MM.1S (cell line): ENCODE measurements around the gene LYSMD3.

Source experiments
- DNase-seq: peaks from one replicate; pipeline ENCODE4 v3.0.0-alpha.2; 2015
- H2AFZ ChIP-seq: fragments of 300-600 bp; sonication (generic); 2 replicates; pipeline ENCODE4 v1.6.0; 2016; ENCODE audit warnings: antibody characterized with exemption, low read length
- H3F3A ChIP-seq: fragments of 300-600 bp; sonication (generic); 2 replicates; pipeline ENCODE4 v1.6.1; 2016; ENCODE audit warnings: mild to moderate bottlenecking, antibody characterized with exemption, low read length, moderate library complexity, mixed read lengths; ENCODE audit not compliant: insufficient read depth
- H3K27ac ChIP-seq: fragments of 300-600 bp; sonication (generic); 2 replicates; pipeline ENCODE4 v1.5.1; 2016; ENCODE audit warnings: mild to moderate bottlenecking, low read length
- H3K27me3 ChIP-seq: fragments of 300-600 bp; sonication (generic); replicated peaks from 2 replicates; pipeline ENCODE4 v1.6.0; 2016; ENCODE audit warnings: low read length; ENCODE audit not compliant: insufficient read depth
- H3K36me3 ChIP-seq: fragments of 300-600 bp; sonication (generic); replicated peaks from 2 replicates; pipeline ENCODE4 v1.6.1; 2016; ENCODE audit warnings: mild to moderate bottlenecking, low read length, mixed read lengths; ENCODE audit not compliant: insufficient read depth
- H3K4me1 ChIP-seq: fragments of 300-600 bp; sonication (generic); 2 replicates; pipeline ENCODE4 v1.6.1; 2016; ENCODE audit warnings: low read length, mixed read lengths
- H3K4me2 ChIP-seq: fragments of 300-600 bp; sonication (generic); 2 replicates; pipeline ENCODE4 v1.6.0; 2016; ENCODE audit warnings: low read depth, low read length
- H3K4me3 ChIP-seq: fragments of 300-600 bp; sonication (generic); 2 replicates; pipeline ENCODE4 v1.5.1; 2016; ENCODE audit warnings: low read length, mixed read lengths
- H3K79me2 ChIP-seq: fragments of 300-600 bp; sonication (generic); 2 replicates; pipeline ENCODE4 v1.6.1; 2016; ENCODE audit warnings: mixed run types, low read length, mixed read lengths
- H3K9ac ChIP-seq: fragments of 300-600 bp; sonication (generic); 2 replicates; pipeline ENCODE4 v1.6.1; 2016; ENCODE audit warnings: low read length, mixed read lengths
- H3K9me2 ChIP-seq: fragments of 300-600 bp; sonication (generic); replicated peaks from 2 replicates; pipeline ENCODE4 v1.6.1; 2016; ENCODE audit warnings: mild to moderate bottlenecking, low read length, mixed read lengths; ENCODE audit not compliant: insufficient read depth
- H3K9me3 ChIP-seq: fragments of 300-600 bp; sonication (generic); replicated peaks from 2 replicates; pipeline ENCODE4 v1.6.1; 2016; ENCODE audit warnings: mild to moderate bottlenecking, low read length, mixed read lengths; ENCODE audit not compliant: insufficient read depth
- H4K20me1 ChIP-seq: fragments of 300-600 bp; sonication (generic); 2 replicates; pipeline ENCODE4 v1.6.1; 2016; ENCODE audit warnings: mild to moderate bottlenecking, low read length, moderate library complexity, mixed read lengths; ENCODE audit not compliant: insufficient read depth
- EZH2 ChIP-seq: fragments of 300-600 bp; sonication (generic); optimal IDR thresholded peaks from 2 replicates; pipeline ENCODE3; 2017; ENCODE audit warnings: low read depth, mild to moderate bottlenecking, antibody characterized with exemption, low read length, mixed read lengths
- EZH2phosphoT487 ChIP-seq: fragments of 300-600 bp; sonication (generic); IDR thresholded peaks from 2 replicates; pipeline ENCODE4 v1.6.1; 2018; ENCODE audit warnings: antibody characterized with exemption, low read length
- TF ChIP-seq, protein P1 (sequence below): fragments of 300-600 bp; sonication (generic); IDR thresholded peaks from 2 replicates; pipeline ENCODE4 v1.5.1; 2016; ENCODE audit warnings: antibody characterized with exemption, low read length, mixed read lengths

Gene LYSMD3

DNA sequence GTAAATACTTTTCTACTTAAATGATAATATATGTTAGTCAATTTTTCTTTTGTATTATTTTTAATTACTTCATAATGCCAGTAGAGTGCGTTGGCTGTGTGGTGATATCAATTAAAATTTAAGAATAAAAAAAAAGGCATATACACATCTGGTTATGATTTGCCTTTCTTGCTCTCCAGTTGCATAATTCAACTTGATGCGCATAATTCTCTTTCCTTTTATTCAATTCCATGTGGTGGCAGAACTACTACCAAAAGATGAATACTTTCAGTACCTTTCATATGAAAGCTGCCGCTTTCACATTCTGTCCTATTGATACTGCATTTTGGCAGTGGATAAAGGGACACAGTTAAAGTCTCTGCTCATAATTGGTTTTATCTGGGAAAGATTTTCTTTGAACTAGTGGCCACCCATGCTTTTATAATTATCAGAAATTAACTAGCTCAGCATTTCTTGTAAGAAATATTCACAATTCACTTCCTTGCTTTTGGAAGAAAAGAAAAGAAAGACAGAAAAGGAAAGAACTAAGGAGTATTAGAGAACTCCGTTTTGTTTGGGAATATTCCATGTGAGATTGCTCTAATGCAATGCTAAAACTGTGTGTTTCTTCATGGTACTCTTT lies 16.9 kb upstream of the LYSMD3 start:
- Histone ChIP-seq H3K79me2 (no peaks in the 10 kb centered on the region), H3F3A (no peaks in the 10 kb centered on the region), H4K20me1 (no peaks in the 10 kb centered on the region), H3K9ac (no peak overlapping the region), H3K27ac (no peak overlapping the region), H3K4me3 (no peak overlapping the region), H3K9me2 (no peaks in the 10 kb centered on the region), H3K4me1 (no peaks in the 10 kb centered on the region), H3K4me2 (no peak overlapping the region), H3K27me3 (no peaks in the 10 kb centered on the region), H2AFZ (no peak overlapping the region), H3K36me3 (no peaks in the 10 kb centered on the region), H3K9me3 (no peaks in the 10 kb centered on the region)
- TF ChIP-seq EZH2 = no peak
- DNase-seq = no peak

- no peak for DNase-seq
- Histone ChIP-seq H3K9me2 (no peaks in the 10 kb centered on the region), H3K36me3 (no peaks in the 10 kb centered on the region), H3F3A (no peaks in the 10 kb centered on the region), H3K4me1 (no peaks in the 10 kb centered on the region), H3K27ac (no peak overlapping the region), H3K9me3 (no peaks in the 10 kb centered on the region), H3K79me2 (no peaks in the 10 kb centered on the region), H4K20me1 (no peaks in the 10 kb centered on the region), H2AFZ (no peak overlapping the region), H3K27me3 (no peaks in the 10 kb centered on the region), H3K4me3 (no peak overlapping the region), H3K9ac (no peak overlapping the region), H3K4me2 (no peak overlapping the region)
- TF ChIP-seq EZH2 = no peak
- TF ChIP-seq, protein P1, sequence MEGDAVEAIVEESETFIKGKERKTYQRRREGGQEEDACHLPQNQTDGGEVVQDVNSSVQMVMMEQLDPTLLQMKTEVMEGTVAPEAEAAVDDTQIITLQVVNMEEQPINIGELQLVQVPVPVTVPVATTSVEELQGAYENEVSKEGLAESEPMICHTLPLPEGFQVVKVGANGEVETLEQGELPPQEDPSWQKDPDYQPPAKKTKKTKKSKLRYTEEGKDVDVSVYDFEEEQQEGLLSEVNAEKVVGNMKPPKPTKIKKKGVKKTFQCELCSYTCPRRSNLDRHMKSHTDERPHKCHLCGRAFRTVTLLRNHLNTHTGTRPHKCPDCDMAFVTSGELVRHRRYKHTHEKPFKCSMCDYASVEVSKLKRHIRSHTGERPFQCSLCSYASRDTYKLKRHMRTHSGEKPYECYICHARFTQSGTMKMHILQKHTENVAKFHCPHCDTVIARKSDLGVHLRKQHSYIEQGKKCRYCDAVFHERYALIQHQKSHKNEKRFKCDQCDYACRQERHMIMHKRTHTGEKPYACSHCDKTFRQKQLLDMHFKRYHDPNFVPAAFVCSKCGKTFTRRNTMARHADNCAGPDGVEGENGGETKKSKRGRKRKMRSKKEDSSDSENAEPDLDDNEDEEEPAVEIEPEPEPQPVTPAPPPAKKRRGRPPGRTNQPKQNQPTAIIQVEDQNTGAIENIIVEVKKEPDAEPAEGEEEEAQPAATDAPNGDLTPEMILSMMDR = no peak
These were observed 16.1 kb upstream of the LYSMD3 start for GRCh38 chr5:90545511-90545910.

DNA sequence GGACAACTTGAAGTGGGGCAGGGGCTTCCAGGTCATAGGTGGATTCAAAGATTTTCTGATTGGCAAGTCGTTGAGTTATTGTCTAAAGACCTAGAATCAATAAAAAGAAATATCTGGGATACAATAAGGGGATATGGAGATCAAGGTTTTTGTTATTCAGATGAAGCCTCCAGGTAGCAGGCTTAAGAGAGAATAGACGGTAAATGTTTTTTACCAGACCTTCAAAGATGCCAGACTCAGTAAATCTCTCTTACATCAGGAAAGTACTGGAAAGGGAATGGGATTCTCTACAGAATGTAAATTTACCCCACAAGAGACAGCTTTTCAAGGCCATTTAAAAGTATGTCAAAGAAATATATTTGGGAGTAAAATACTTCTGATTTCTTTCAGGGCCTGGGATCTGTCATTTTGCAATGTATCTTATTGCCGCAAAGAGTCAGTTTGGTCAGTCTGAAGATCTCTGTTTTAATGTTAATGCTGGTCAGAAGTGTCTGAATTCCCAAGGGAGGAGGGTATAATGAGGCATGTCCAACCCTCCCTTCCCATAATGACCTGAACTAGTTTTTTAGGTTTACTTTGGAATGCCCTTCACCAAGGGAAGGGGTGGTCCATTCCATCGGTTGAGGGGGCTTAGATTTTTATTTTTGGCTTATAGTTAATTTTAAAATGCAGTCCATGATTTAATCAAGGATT lies 13.6 kb upstream of the LYSMD3 start:
- no peaks in the 10 kb centered on the region for H3K79me2 ChIP-seq
- no peaks in the 10 kb centered on the region for H3K36me3 ChIP-seq
- no peak overlapping the region for H3K4me2 ChIP-seq
- no peaks in the 10 kb centered on the region for H3F3A ChIP-seq
- H3K9me3 ChIP-seq = no peaks in the 10 kb centered on the region
- H3K27me3 ChIP-seq = no peaks in the 10 kb centered on the region
- no peak overlapping the region for H3K9ac ChIP-seq
- no peaks in the 10 kb centered on the region for H3K4me1 ChIP-seq
- TF ChIP-seq, protein P1 = no peak
- no peak for TF ChIP-seq EZH2
- TF ChIP-seq EZH2phosphoT487 = no peak
- no peak overlapping the region for H3K4me3 ChIP-seq
- no peak overlapping the region for H2AFZ ChIP-seq
- no peak for DNase-seq
- H3K27ac ChIP-seq = no peak overlapping the region
- no peaks in the 10 kb centered on the region for H4K20me1 ChIP-seq
- no peaks in the 10 kb centered on the region for H3K9me2 ChIP-seq

DNA sequence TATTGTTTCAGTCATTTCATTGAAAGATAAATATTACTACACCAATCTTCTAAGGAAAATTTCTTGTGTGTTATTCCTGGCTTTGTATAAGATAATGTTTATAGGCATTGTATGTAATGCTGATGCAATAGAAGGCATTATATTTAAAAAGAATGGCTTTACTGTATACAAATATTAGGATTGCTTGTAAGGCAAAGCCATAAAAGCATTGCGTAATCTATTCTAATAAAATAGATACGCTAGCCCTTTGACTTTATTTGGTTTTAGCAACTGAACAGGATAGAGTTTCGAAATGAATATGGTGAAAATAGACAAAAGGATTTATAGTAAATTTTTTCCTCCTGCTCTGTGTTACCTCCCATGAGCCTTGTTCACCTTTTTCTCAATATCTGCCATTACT lies 5.5 kb upstream of the LYSMD3 start:
- H3K27me3 ChIP-seq = no peaks in the 10 kb centered on the region
- no peaks in the 10 kb centered on the region for H3K79me2 ChIP-seq
- DNase-seq = no peak
- no peak overlapping the region for H3K4me2 ChIP-seq
- no peak overlapping the region for H3K9ac ChIP-seq
- H3K4me3 ChIP-seq = no peak overlapping the region
- no peaks in the 10 kb centered on the region for H3F3A ChIP-seq
- no peaks in the 10 kb centered on the region for H4K20me1 ChIP-seq
- H3K9me2 ChIP-seq = no peaks in the 10 kb centered on the region
- no peaks in the 10 kb centered on the region for H3K36me3 ChIP-seq
- no peaks in the 10 kb centered on the region for H3K9me3 ChIP-seq
- peaks cover 3% of the 10 kb centered on the region; the same call in 1 of the 2 replicates for H3K4me1 ChIP-seq
- no peak overlapping the region for H3K27ac ChIP-seq
- TF ChIP-seq, protein P1 = no peak
- TF ChIP-seq EZH2phosphoT487 (no peak), EZH2 (no peak)
- no peak overlapping the region for H2AFZ ChIP-seq
